Activated T-cell treated with anti-CD3 and anti-CD28 coated beads, Interleukin-2, amount 50 U/mL, for 72 hours (primary cell): Measurements from ENCODE around the gene LCP2. TPM values are rescaled to one million over a fixed set of nuclear protein-coding genes. Genes with fewer than 3 reads are reported as not detected.

Experiments
- ATAC-seq, 2 donors: fragments of 150-1000 bp; cut with Tn5 transposase; replicated peaks in 1 of 2; 2 replicates each; pipeline ENCODE4 v1.10.0; 2021; ENCODE audit warnings: moderate library complexity in 2 of 2, mild to moderate bottlenecking in 1 of 2
- DNase-seq, 2 donors: peaks; one replicate each; pipeline ENCODE4 v3.0.0; 2021 to 2022; ENCODE audit warnings: mixed read lengths in 1 of 2
- H3K27ac Mint-ChIP-seq: one replicate; pipeline ENCODE4 v1.8.0; 2022; ENCODE audit warnings: mild to moderate bottlenecking, moderate library complexity, mixed read lengths
- H3K27me3 Mint-ChIP-seq: one replicate; pipeline ENCODE4 v1.8.0; 2022; ENCODE audit warnings: low read depth, mixed read lengths
- H3K36me3 Mint-ChIP-seq, 2 donors: one replicate each; pipeline ENCODE4 v1.8.0; 2022; ENCODE audit warnings: mixed read lengths in 2 of 2, mild to moderate bottlenecking in 1 of 2; ENCODE audit not compliant: insufficient read depth in 2 of 2
- H3K4me1 Mint-ChIP-seq: one replicate; pipeline ENCODE4 v1.8.0; 2022; ENCODE audit warnings: low read depth, mixed read lengths
- H3K4me3 Mint-ChIP-seq, 2 donors: one replicate each; pipeline ENCODE4 v1.8.0; 2022; ENCODE audit warnings: mild to moderate bottlenecking in 2 of 2, mixed read lengths in 2 of 2, moderate library complexity in 2 of 2
- H3K9me3 Mint-ChIP-seq, 2 donors: one replicate each; pipeline ENCODE4 v1.8.0; 2022; ENCODE audit warnings: mixed read lengths in 2 of 2
- total RNA-seq, 2 donors: library from RNA; stranded (reverse); gene quantifications; one replicate each; pipeline ENCODE4 v1.2.3, GENCODE V29; 2022

The LCP2 gene
- 100 to 1,000 TPM; 162 to 190 TPM for total RNA-seq

DNA sequence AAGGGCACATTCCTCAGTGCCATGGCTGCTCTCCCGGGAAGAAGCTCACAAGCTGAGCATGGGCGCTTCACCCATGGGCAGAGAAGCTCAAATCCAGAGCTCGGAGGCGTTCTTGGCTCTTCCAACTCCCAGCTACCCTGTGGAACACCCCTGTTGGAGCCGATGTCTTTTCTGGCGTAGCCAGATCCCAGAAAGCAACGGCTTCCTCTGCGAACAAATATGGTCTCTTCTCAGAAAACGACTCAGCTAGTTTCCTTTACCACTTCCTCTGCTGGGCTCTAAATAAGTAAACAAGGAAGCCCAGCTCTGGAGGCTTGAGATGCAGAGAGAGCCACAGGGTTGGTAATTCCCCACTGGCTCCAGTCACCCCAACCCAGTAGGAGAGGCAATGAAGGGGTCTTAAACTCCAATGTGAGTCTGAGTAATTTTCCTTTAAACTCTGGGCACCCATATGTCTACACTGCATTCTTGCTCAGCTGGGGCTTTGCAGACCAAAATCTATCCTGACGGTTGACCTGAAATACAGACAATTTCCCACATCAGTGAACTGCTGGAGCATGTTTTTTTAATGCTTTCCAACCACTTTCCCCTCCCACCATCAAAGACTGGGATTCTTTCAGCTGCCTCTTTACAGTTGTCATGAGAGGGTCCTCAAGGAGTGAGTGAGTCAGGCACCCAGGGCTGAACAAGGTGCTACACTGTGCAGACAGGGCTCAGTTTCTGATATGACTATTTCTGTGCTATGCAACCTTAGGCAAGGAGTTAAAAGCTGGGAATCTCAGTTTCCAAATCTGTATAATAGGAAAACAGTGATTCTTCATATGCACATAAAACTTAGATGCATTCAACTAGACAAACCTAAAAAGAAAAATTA is at the start of gene LCP2:
Gene LCP2 (minus strand): TSS at position 189 of the 874 bp plus-strand sequence. CDS start 166 bp downstream, at position 23.
- Mint-ChIP-seq H3K27ac (peak within 1 kb of the TSS; percentile 100), H3K36me3 (peaks cover 25 to 39% of the 10 kb centered on the region in 2 donors), H3K4me1 (peaks cover 73% of the 10 kb centered on the region), H3K4me3 (peak within 1 kb of the TSS; percentile 98), H3K27me3 (no peaks in the 10 kb centered on the region), H3K9me3 (no peaks in the 10 kb centered on the region)
- DNase-seq (peak; percentile 56 to 70), ATAC-seq (peak; percentile 78 to 82)

DNA sequence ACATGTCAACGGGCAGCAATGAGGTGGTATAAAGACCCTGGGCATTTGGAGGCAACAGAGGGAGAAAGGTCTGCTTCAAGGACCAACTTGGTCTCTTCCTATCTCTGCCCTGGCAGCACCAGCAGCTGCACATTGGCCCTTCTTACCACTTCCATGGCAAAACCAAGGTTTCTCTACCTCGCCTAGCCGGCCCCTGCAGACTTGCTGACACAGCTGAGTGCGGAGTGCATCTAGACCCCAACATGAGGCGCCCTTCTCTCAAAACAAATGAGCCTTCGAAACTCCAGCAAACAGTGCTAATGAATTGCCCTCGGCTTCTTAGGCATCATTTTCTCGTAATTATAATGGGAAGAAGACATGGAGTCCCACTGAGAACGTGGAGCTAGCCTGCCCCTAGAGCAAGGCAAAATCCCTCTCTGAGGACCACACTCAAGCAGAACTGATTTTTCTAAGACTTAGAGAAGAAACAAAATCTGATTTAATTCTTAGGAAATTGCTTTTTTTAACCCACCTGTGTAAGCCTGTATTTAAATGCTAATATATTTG is 49.5 kb upstream of the LCP2 start:
- Mint-ChIP-seq H3K27ac (no peak overlapping the region), H3K4me3 (no peak overlapping the region), H3K9me3 (no peaks in the 10 kb centered on the region), H3K27me3 (peaks cover 26% of the 10 kb centered on the region), H3K36me3 (no peaks in the 10 kb centered on the region), H3K4me1 (no peaks in the 10 kb centered on the region)
- DNase-seq, result no peak
- no peak for ATAC-seq

GRCh38 chr5:170345971-170346370 is 48.4 kb upstream of the LCP2 start:
- no peak for ATAC-seq
- Mint-ChIP-seq H3K27ac (no peak overlapping the region), H3K27me3 (peaks cover 26% of the 10 kb centered on the region), H3K9me3 (no peaks in the 10 kb centered on the region), H3K4me3 (no peak overlapping the region), H3K4me1 (no peaks in the 10 kb centered on the region), H3K36me3 (no peaks in the 10 kb centered on the region)
- DNase-seq, result no peak

GRCh38 chr5:170343177-170343576 is 45.6 kb upstream of the LCP2 start:
- H3K36me3 Mint-ChIP-seq, result no peaks in the 10 kb centered on the region
- no peak for DNase-seq
- no peak overlapping the region for H3K27ac Mint-ChIP-seq
- H3K9me3 Mint-ChIP-seq, result no peaks in the 10 kb centered on the region
- H3K27me3 Mint-ChIP-seq, result peaks cover 9% of the 10 kb centered on the region
- peaks cover 8% of the 10 kb centered on the region for H3K4me1 Mint-ChIP-seq
- H3K4me3 Mint-ChIP-seq, result no peak overlapping the region
- ATAC-seq, result no peak

DNA sequence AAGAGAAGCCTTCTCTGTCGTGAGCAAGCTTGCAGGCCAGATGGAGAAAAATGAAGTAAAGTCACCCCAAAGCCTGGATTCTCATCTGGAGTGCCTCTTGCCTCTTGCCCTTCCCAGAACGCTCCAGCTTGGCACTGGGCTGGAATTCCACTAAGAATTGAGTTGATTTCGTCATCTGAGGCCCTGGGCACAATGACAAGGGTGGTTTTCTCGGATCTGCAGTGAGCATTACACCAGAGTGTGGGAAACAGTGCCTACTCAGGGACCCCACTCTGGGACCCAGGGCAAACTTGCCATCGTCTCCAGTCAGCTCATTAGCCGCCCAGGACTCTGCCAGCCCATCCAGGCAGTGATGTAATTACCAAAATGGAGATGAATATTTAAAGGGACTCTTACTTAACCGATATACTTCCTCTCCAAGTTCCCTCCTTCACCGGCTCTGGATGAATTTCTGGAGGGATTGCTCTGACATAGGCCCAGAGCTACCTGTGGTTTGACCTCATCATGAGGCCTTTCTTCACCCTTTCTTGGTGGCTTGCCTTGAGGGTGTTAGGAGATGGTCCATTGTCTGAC is 44.7 kb upstream of the LCP2 start:
- Mint-ChIP-seq H3K27me3 (no peaks in the 10 kb centered on the region), H3K36me3 (no peaks in the 10 kb centered on the region), H3K4me1 (peaks cover 18% of the 10 kb centered on the region), H3K27ac (no peak overlapping the region), H3K4me3 (no peak overlapping the region), H3K9me3 (no peaks in the 10 kb centered on the region)
- ATAC-seq, result no peak
- no peak for DNase-seq

DNA sequence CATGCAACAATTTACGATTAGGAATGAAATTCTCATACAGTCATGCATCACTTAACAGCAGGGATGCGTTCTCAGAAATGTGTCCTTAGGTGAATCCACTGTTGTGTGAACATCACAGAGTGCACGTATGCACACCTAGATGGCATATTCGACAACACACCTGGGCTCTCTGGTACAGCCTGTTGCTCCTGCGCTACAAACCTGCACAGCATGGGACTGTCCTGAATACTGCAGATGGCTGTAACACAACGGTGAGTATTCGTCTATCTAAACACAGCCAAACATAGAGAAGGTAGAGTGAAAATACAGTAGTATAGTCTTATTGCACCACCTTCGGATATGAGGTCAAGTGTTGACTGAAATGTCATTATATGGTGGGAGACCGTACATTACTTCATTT is 44.0 kb upstream of the LCP2 start:
- no peak overlapping the region for H3K4me3 Mint-ChIP-seq
- H3K4me1 Mint-ChIP-seq, result peaks cover 25% of the 10 kb centered on the region
- no peaks in the 10 kb centered on the region for H3K9me3 Mint-ChIP-seq
- H3K36me3 Mint-ChIP-seq, result no peaks in the 10 kb centered on the region
- ATAC-seq (no peak), DNase-seq (no peak)
- H3K27ac Mint-ChIP-seq, result no peak overlapping the region
- no peaks in the 10 kb centered on the region for H3K27me3 Mint-ChIP-seq

GRCh38 chr5:170339780-170340167 is 42.2 kb upstream of the LCP2 start:
- Mint-ChIP-seq H3K9me3 (no peaks in the 10 kb centered on the region), H3K27me3 (no peaks in the 10 kb centered on the region), H3K4me3 (no peak overlapping the region), H3K36me3 (no peaks in the 10 kb centered on the region), H3K27ac (no peak overlapping the region), H3K4me1 (peaks cover 36% of the 10 kb centered on the region)
- DNase-seq (no peak), ATAC-seq (no peak)

DNA sequence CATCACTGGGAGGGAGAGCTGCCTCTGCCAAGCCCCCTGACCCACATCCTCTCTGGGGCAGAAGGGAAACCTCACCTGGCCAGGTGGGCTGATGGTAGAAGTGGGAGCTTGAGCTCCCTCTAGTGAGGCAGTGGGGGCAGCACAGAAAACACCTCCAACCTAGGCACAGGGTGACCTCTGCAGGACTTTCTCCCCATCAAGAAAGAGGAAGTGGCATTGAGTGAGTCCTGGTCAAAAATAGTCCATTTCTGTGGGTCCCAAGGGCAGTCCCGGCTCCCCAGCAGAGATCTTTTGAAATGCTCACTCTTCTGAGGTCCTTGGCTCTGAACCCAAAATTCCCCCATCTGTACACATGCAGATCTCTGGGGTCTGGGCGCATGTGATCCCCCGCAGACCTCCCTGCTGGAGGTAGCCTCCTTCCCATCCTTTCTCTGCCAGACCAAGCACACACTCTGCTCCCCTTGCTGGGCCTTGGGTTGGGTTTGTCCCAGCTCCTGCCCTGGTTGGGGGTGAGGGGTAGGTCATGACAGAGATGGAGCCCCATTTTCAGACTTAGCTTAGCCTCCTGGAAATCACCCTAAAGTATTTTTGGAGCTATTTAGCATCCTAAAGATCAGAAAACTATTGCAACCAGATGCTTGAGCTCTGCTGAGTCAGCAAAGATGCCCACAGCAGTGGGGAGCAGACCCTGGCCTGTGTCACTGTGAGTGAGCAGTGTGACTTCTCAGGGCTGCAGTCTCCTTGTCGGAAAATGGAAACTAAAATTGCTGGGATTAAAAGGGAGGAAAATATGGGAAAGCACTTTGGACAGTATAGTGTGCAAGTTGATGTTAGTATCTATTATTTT is 41.6 kb upstream of the LCP2 start:
- peak; percentile 64 to 66 for DNase-seq
- no peaks in the 10 kb centered on the region for H3K27me3 Mint-ChIP-seq
- no peak overlapping the region for H3K27ac Mint-ChIP-seq
- no peaks in the 10 kb centered on the region for H3K36me3 Mint-ChIP-seq
- no peak overlapping the region for H3K4me3 Mint-ChIP-seq
- peaks cover 36% of the 10 kb centered on the region for H3K4me1 Mint-ChIP-seq
- ATAC-seq, result peak; percentile 83
- no peaks in the 10 kb centered on the region for H3K9me3 Mint-ChIP-seq

GRCh38 chr5:170338291-170338690 is 40.7 kb upstream of the LCP2 start:
- no peak for DNase-seq
- ATAC-seq, result no peak
- Mint-ChIP-seq H3K27me3 (no peaks in the 10 kb centered on the region), H3K27ac (no peak overlapping the region), H3K4me3 (no peak overlapping the region), H3K36me3 (no peaks in the 10 kb centered on the region), H3K4me1 (peaks cover 36% of the 10 kb centered on the region), H3K9me3 (no peaks in the 10 kb centered on the region)

GRCh38 chr5:170337045-170337733 is 39.6 kb upstream of the LCP2 start:
- Mint-ChIP-seq H3K27me3 (no peaks in the 10 kb centered on the region), H3K4me1 (peaks cover 36% of the 10 kb centered on the region), H3K36me3 (no peaks in the 10 kb centered on the region), H3K4me3 (no peak overlapping the region), H3K9me3 (no peaks in the 10 kb centered on the region), H3K27ac (no peak overlapping the region)
- no peak for ATAC-seq
- no peak for DNase-seq

DNA sequence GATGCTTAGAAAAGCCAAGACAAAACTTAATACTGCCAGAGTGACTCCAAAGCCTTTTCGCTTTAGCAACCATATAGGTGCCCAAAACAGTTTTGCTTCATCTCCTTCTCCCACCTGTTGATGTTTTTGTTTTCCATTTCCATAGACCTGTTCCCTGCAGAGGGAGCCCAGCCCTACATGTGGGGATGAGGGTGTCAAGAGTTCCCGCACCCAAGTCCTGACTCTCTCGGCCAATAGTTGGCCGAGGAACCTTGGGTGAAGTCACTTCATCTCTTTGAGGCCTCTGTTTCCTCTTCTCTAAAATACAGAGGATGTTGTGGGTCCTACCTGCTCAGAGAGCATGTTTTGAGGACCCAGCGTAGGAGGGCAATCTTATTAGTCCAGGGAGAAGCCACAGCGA is 38.5 kb upstream of the LCP2 start:
- H3K4me3 Mint-ChIP-seq, result peak overlapping the region; percentile 55 to 65
- H3K27me3 Mint-ChIP-seq, result no peaks in the 10 kb centered on the region
- H3K36me3 Mint-ChIP-seq, result no peaks in the 10 kb centered on the region
- ATAC-seq (no peak), DNase-seq (no peak)
- peaks cover 36% of the 10 kb centered on the region for H3K4me1 Mint-ChIP-seq
- H3K27ac Mint-ChIP-seq, result peak overlapping the region; percentile 56
- H3K9me3 Mint-ChIP-seq, result no peaks in the 10 kb centered on the region

GRCh38 chr5:170334626-170335025 is 37.0 kb upstream of the LCP2 start:
- H3K27ac Mint-ChIP-seq, result peak overlapping the region; percentile 99
- H3K27me3 Mint-ChIP-seq, result no peaks in the 10 kb centered on the region
- H3K36me3 Mint-ChIP-seq, result no peaks in the 10 kb centered on the region
- no peak overlapping the region for H3K4me3 Mint-ChIP-seq
- ATAC-seq (no peak), DNase-seq (no peak)
- H3K9me3 Mint-ChIP-seq, result no peaks in the 10 kb centered on the region
- peaks cover 36% of the 10 kb centered on the region for H3K4me1 Mint-ChIP-seq
